Fibroblast of pulmonary artery (primary cell): ENCODE results near the gene TMC7.

Experiments
- DNase-seq: peaks from one replicate; pipeline ENCODE4 v3.0.0-alpha.2; 2010; ENCODE audit warnings: low read depth
- H3K4me3 ChIP-seq: replicated peaks from 2 replicates; pipeline ENCODE4 v1.5.1; 2011; ENCODE audit warnings: low read depth, mild to moderate bottlenecking, control low read depth, low read length, moderate library complexity
- CTCF ChIP-seq: IDR thresholded peaks from 2 replicates; pipeline ENCODE4 v1.5.1; 2011; ENCODE audit warnings: mild to moderate bottlenecking, control low read depth, low read length, inconsistent platforms; ENCODE audit errors: missing control alignments

The TMC7 gene

GRCh38 chr16:18959031-18959505 lies 24.7 kb upstream of the TMC7 start:
- no peak overlapping the region for H3K4me3 ChIP-seq
- DNase-seq: no peak
- TF ChIP-seq CTCF: no peak

- DNase-seq: no peak
- no peak for TF ChIP-seq CTCF
- no peak overlapping the region for H3K4me3 ChIP-seq
Observed at GRCh38 chr16:18965555-18965954, 18.2 kb upstream of the TMC7 start.

- H3K4me3 ChIP-seq: no peak overlapping the region
- no peak for TF ChIP-seq CTCF
- DNase-seq: no peak
Observed at GRCh38 chr16:18966791-18967190, 16.9 kb upstream of the TMC7 start.

GRCh38 chr16:18969050-18969854 lies 14.5 kb upstream of the TMC7 start:
- DNase-seq: peak; percentile 80
- peak overlapping the region; percentile 48 for H3K4me3 ChIP-seq
- TF ChIP-seq CTCF: peak; percentile 90

GRCh38 chr16:18969855-18970240 lies 13.9 kb upstream of the TMC7 start:
- no peak for TF ChIP-seq CTCF
- no peak overlapping the region for H3K4me3 ChIP-seq
- no peak for DNase-seq

GRCh38 chr16:18975109-18975508 lies 8.6 kb upstream of the TMC7 start:
- no peak overlapping the region for H3K4me3 ChIP-seq
- TF ChIP-seq CTCF: no peak
- no peak for DNase-seq

- H3K4me3 ChIP-seq: no peak overlapping the region
- DNase-seq: no peak
- TF ChIP-seq CTCF: no peak
Observed at GRCh38 chr16:18979936-18980335, 3.8 kb upstream of the TMC7 start.
